IMR-90 (cell line): Measurements from ENCODE around the gene TPR. TPM values are rescaled to one million over a fixed set of nuclear protein-coding genes. Genes with fewer than 3 reads are reported as not detected.
A peak's percentile ranks its signal among the peaks of the same experiment; 100 is the strongest.

Experiments
- ATAC-seq: fragments of 200-7000 bp; cut with Tn5 transposase; 2 replicates; pipeline ENCODE4 v1.9.1; 2020; ENCODE audit warnings: low read depth, mild to moderate bottlenecking, moderate library complexity
- BruUV-seq: library from RNA; stranded (reverse); fragments of 400-500 nt; replicated peaks from 2 replicates; lab custom pipeline; 2021; lab: Mats Ljungman, UMichigan
- CTCF ChIA-PET: fragments of 300-600 bp; formaldehyde crosslinking; extraction: SDS; loops from one replicate; lab custom pipeline; 2021; ENCODE audit warnings: antibody characterized with exemption; lab: Yijun Ruan, JAX
- POLR2A ChIA-PET: fragments of 300-600 bp; sonication (Branson Sonifier 250); formaldehyde crosslinking; loops from one replicate; lab custom pipeline; 2022; ENCODE audit warnings: antibody characterized with exemption; ENCODE audit not compliant: unreplicated experiment; lab: Charles Lee
- DNase-seq: peaks from one replicate; pipeline ENCODE4 v3.0.0; 2013
- H2AFZ ChIP-seq: replicated peaks from 2 replicates; pipeline ENCODE3; 2013; ENCODE audit warnings: low read length, mild to moderate bottlenecking; ENCODE audit not compliant: poor library complexity
- H2AK5ac ChIP-seq: 2 replicates; pipeline ENCODE4 v1.6.1; 2013; ENCODE audit warnings: low read depth, low read length, inconsistent platforms
- H2AK9ac ChIP-seq: replicated peaks from 2 replicates; pipeline ENCODE3; 2013; ENCODE audit warnings: mild to moderate bottlenecking, low read depth, low read length, moderate library complexity; ENCODE audit not compliant: poor library complexity
- H2BK120ac ChIP-seq: 2 replicates; pipeline ENCODE4 v1.6.1; 2013; ENCODE audit warnings: low read depth, low read length, inconsistent platforms
- H2BK15ac ChIP-seq: 3 replicates; pipeline ENCODE4 v1.6.1; 2013; ENCODE audit warnings: low read depth, low read length, inconsistent platforms
- H2BK20ac ChIP-seq: 2 replicates; pipeline ENCODE4 v1.6.1; 2013; ENCODE audit warnings: low read depth, mild to moderate bottlenecking, inconsistent platforms, low read length, moderate library complexity
- H2BK5ac ChIP-seq: 2 replicates; pipeline ENCODE4 v1.6.1; 2013; ENCODE audit warnings: mild to moderate bottlenecking, low read depth, low read length, inconsistent platforms; ENCODE audit not compliant: poor library complexity, severe bottlenecking
- H3K14ac ChIP-seq: replicated peaks from 2 replicates; pipeline ENCODE4 v1.6.1; 2013; ENCODE audit warnings: low read depth, low read length, inconsistent platforms
- H3K18ac ChIP-seq: 2 replicates; pipeline ENCODE4 v1.6.1; 2013; ENCODE audit warnings: low read depth, low read length, control low read depth
- H3K23ac ChIP-seq: 2 replicates; pipeline ENCODE4 v1.6.1; 2013; ENCODE audit warnings: low read depth, low read length, inconsistent platforms
- H3K27ac ChIP-seq: 2 replicates; pipeline ENCODE4 v1.5.1; 2013; ENCODE audit warnings: mild to moderate bottlenecking, control low read depth, low read length; ENCODE audit not compliant: insufficient read depth
- H3K27me3 ChIP-seq: 2 replicates; pipeline ENCODE4 v1.6.1; 2013; ENCODE audit warnings: low read length; ENCODE audit not compliant: control insufficient read depth, insufficient read depth
- H3K36me3 ChIP-seq: 2 replicates; pipeline ENCODE4 v1.6.1; 2013; ENCODE audit warnings: low read length, mixed read lengths; ENCODE audit not compliant: control insufficient read depth, insufficient read depth
- H3K4ac ChIP-seq: 2 replicates; pipeline ENCODE4 v1.6.1; 2013; ENCODE audit warnings: low read depth, low read length, inconsistent platforms
- H3K4me1 ChIP-seq: 2 replicates; pipeline ENCODE4 v1.6.1; 2013; ENCODE audit warnings: low read length, mixed read lengths; ENCODE audit not compliant: control insufficient read depth, insufficient read depth
- H3K4me2 ChIP-seq: 2 replicates; pipeline ENCODE4 v1.6.1; 2013; ENCODE audit warnings: low read depth, mild to moderate bottlenecking, control low read depth, low read length, moderate library complexity
- H3K4me3 ChIP-seq: 2 replicates; pipeline ENCODE4 v1.5.1; 2013; ENCODE audit warnings: low read depth, mild to moderate bottlenecking, control low read depth, low read length, moderate library complexity; ENCODE audit not compliant: insufficient read depth
- H3K56ac ChIP-seq: 2 replicates; pipeline ENCODE4 v1.6.1; 2013; ENCODE audit warnings: low read length, inconsistent platforms; ENCODE audit not compliant: insufficient read depth; ENCODE audit errors: extremely low read depth
- H3K79me1 ChIP-seq, 2 experiments: 2 replicates each; pipeline ENCODE4 v1.6.1; 2013; ENCODE audit warnings: low read length in 2 of 2, inconsistent platforms in 1 of 2, low read depth in 1 of 2
- H3K9ac ChIP-seq: 2 replicates; pipeline ENCODE4 v1.6.1; 2013; ENCODE audit warnings: low read depth, low read length, control low read depth
- H3K9me1 ChIP-seq: 2 replicates; pipeline ENCODE4 v1.6.1; 2013; ENCODE audit warnings: low read length, inconsistent platforms; ENCODE audit not compliant: insufficient read depth
- H3K9me3 ChIP-seq: 2 replicates; pipeline ENCODE4 v1.6.1; 2013; ENCODE audit warnings: low read length; ENCODE audit not compliant: control insufficient read depth, insufficient read depth
- H4K20me1 ChIP-seq: 2 replicates; pipeline ENCODE4 v1.6.1; 2013; ENCODE audit warnings: low read length, inconsistent platforms; ENCODE audit not compliant: insufficient read depth
- H4K5ac ChIP-seq: 2 replicates; pipeline ENCODE4 v1.6.1; 2013; ENCODE audit warnings: mild to moderate bottlenecking, low read depth, low read length, control low read depth
- H4K8ac ChIP-seq, 2 experiments: 2 replicates each; pipeline ENCODE4 v1.6.1; 2013; ENCODE audit warnings: low read depth in 2 of 2, low read length in 2 of 2, control low read depth in 1 of 2, inconsistent platforms in 1 of 2
- H4K91ac ChIP-seq: 2 replicates; pipeline ENCODE4 v1.6.1; 2013; ENCODE audit warnings: low read depth, low read length, inconsistent platforms; ENCODE audit not compliant: insufficient read depth
- CTCF ChIP-seq: conservative IDR thresholded peaks from 2 replicates; pipeline ENCODE4 v1.5.1; 2012; ENCODE audit warnings: mild to moderate bottlenecking, low read depth, low read length, improper control_type of control experiment
- RAD21 ChIP-seq: IDR thresholded peaks from 2 replicates; pipeline ENCODE4 v1.6.1; 2012; ENCODE audit warnings: low read length, improper control_type of control experiment
- WGBS, 2 experiments: methylation state at CpG; one replicate each; pipeline versions ENCODE4 v1.1.5 to v1.1.7; 2013; ENCODE audit warnings: missing lambda C conversion rate in 2 of 2; ENCODE audit not compliant: insufficient read length in 1 of 2; ENCODE audit errors: extremely low coverage in 2 of 2; 5-methylcytosine and 5-hydroxymethylcytosine counted together
- dilution Hi-C: fragments of 300-500 bp; cut with HindIII; formaldehyde crosslinking; loops from one replicate; pipeline ENCODE4 v1.14.3; 2018; ENCODE audit warnings: low sequenced_read_pairs; ENCODE audit not compliant: unreplicated experiment
- in situ Hi-C: fragments of 300-500 bp; cut with MboI; formaldehyde crosslinking; loops from 3 replicates; pipeline ENCODE4 v1.14.3; 2019; ENCODE audit warnings: low sequenced_read_pairs, inconsistent platforms, mixed read lengths
- intact Hi-C: fragments of 100-400 bp; cut with micrococcal nuclease; formaldehyde crosslinking; loops from 2 replicates; pipeline ENCODE4 v1.10.0; 2022
- polyA plus RNA-seq, 3 experiments: library from polyadenylated mRNA; depleted of rRNA; stranded (reverse); fragments of >200 nt; gene quantifications; 2 replicates each; pipeline ENCODE4 v1.2.3, GENCODE V29; 2012; ENCODE audit warnings: low replicate concordance in 1 of 3
- total RNA-seq: library from RNA; depleted of rRNA; stranded (reverse); fragments of >200 nt; gene quantifications from 2 replicates; pipeline ENCODE4 v1.2.3, GENCODE V29; 2012

Gene TPR
- total and polyA plus RNA-seq, 2 of the 4 experiments (the other 2 are of a cell fraction), result 38.2 to 60.4 TPM

DNA sequence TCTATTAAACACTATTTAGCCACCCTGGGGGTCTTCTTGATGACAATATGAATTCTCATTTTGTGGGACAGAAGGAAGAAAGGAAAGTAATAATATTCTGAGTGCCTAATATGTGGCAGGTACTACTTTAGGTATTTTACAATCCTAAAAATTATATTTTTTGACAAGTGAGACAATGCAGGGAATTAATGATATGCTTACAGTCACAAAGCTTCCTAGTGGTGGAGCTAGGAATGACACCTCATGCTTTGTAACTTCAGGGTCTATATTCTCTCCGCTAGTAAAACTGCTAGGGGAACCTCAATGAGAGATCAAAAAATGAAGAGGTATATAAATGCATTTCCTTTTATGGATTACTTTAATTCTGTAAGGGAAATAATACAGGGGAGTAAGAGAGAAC lies 44.3 kb downstream of the TPR start:
- ChIA-PET CTCF (interaction anchor here (1.2 to 1.7 kb wide), 2 partner anchors 12 kb away, joined by 5 read pairs; no protein-coding TSS in a partner anchor), POLR2A (no interaction called here)
- Histone ChIP-seq H4K91ac (no peak overlapping the region), H3K18ac (no peak overlapping the region), H3K27ac (no peak overlapping the region), H3K79me1 (peaks cover 2 to 3% of the 10 kb centered on the region in 2 experiments; a peak in 3 of 4 replicates), H2AFZ (no peak overlapping the region), H3K9ac (no peak overlapping the region), H4K5ac (no peak overlapping the region), H3K9me1 (no peaks in the 10 kb centered on the region), H3K56ac (no peak overlapping the region), H2BK15ac (no peak overlapping the region), H3K4me3 (no peak overlapping the region), H2BK5ac (no peak overlapping the region), H3K4me2 (no peak overlapping the region), H2BK120ac (no peak overlapping the region), H3K36me3 (peaks cover 44% of the 10 kb centered on the region), H3K27me3 (no peaks in the 10 kb centered on the region), H3K4me1 (no peaks in the 10 kb centered on the region), H4K8ac (no peak overlapping the region), H3K9me3 (no peaks in the 10 kb centered on the region), H2AK9ac (no peak overlapping the region), H2BK20ac (no peak overlapping the region), H2AK5ac (no peak overlapping the region), H3K14ac (no peak overlapping the region), H4K20me1 (no peaks in the 10 kb centered on the region), H3K4ac (no peak overlapping the region), H3K23ac (no peak overlapping the region)
- no CpG with 5 or more reads among the region's 1 CpG for WGBS, 2 experiments
- no TSS peak for BruUV-seq
- dilution Hi-C loops, result no loop called here
- in situ Hi-C loops, result no loop called here
- TF ChIP-seq CTCF (peak; percentile 16; the same call in 1 of the 2 replicates), RAD21 (no peak)
- DNase-seq (no peak), ATAC-seq (no peak)
- intact Hi-C loops, result no loop called here
